WTC11 (cell line): Measurements from ENCODE around the gene FRMD6. TPM values are rescaled to one million over a fixed set of nuclear protein-coding genes. Genes with fewer than 3 reads are reported as not detected.

Source experiments
- ATAC-seq: fragments of 200-7000 bp; cut with Tn5 transposase; 2 replicates; pipeline ENCODE4 v1.10.0; 2021; ENCODE audit warnings: mild to moderate bottlenecking, moderate library complexity
- CTCF ChIA-PET: fragments of 300-600 bp; sonication (Branson Sonifier 250); formaldehyde crosslinking; loops from one replicate; lab custom pipeline; 2021; ENCODE audit warnings: antibody characterized with exemption; lab: Charles Lee
- POLR2A ChIA-PET: fragments of 350-600 bp; sonication (Branson Sonifier 250); formaldehyde crosslinking; loops from one replicate; lab custom pipeline; 2021; ENCODE audit warnings: antibody characterized with exemption; lab: Charles Lee
- DNase-seq: peaks from one replicate; pipeline ENCODE4 v3.0.0; 2021; ENCODE audit warnings: low spot score
- H3K27ac Mint-ChIP-seq: 2 replicates; pipeline ENCODE4 v1.8.0; 2021; ENCODE audit warnings: mixed read lengths
- H3K27me3 Mint-ChIP-seq: 2 replicates; pipeline ENCODE4 v1.8.0; 2021; ENCODE audit warnings: low read depth, mild to moderate bottlenecking, moderate library complexity, mixed read lengths
- H3K36me3 Mint-ChIP-seq: 2 replicates; pipeline ENCODE4 v1.8.0; 2021; ENCODE audit warnings: mixed read lengths
- H3K4me1 Mint-ChIP-seq: 2 replicates; pipeline ENCODE4 v1.8.0; 2022; ENCODE audit warnings: mixed read lengths
- H3K4me3 Mint-ChIP-seq: 2 replicates; pipeline ENCODE4 v1.8.0; 2021; ENCODE audit warnings: mild to moderate bottlenecking, moderate library complexity, mixed read lengths
- H3K9me3 Mint-ChIP-seq: 2 replicates; pipeline ENCODE4 v1.8.0; 2021; ENCODE audit warnings: mixed read lengths
- CBFB ChIP-seq: sonication (generic); formaldehyde crosslinking; IDR thresholded peaks from 2 replicates; pipeline ENCODE4 v1.8.1; 2022; ENCODE audit warnings: mild to moderate bottlenecking, low read depth, missing genetic modification reagents
- CDX4 ChIP-seq: fragments of 250-450 bp; sonication (Bioruptor Pico); IDR thresholded peaks from 2 replicates; pipeline ENCODE4 v1.9.0; 2021; ENCODE audit warnings: moderate library complexity, mild to moderate bottlenecking, inconsistent platforms, borderline replicate concordance
- E2F5 ChIP-seq: sonication (generic); formaldehyde crosslinking; IDR thresholded peaks from 2 replicates; pipeline ENCODE4 v1.8.1; 2022; ENCODE audit warnings: mild to moderate bottlenecking, moderate library complexity, missing genetic modification reagents
- FOXP4 ChIP-seq: sonication (generic); formaldehyde crosslinking; IDR thresholded peaks from 2 replicates; pipeline ENCODE4 v1.8.0; 2022; ENCODE audit warnings: mild to moderate bottlenecking, missing genetic modification reagents
- GABPB1 ChIP-seq: sonication (generic); formaldehyde crosslinking; IDR thresholded peaks from 2 replicates; pipeline ENCODE4 v1.8.1; 2023; ENCODE audit warnings: mild to moderate bottlenecking, missing genetic modification reagents
- HMGA2 ChIP-seq: fragments of 250-450 bp; sonication (Bioruptor Pico); IDR thresholded peaks from 2 replicates; pipeline ENCODE4 v1.4.0; 2021; ENCODE audit warnings: mild to moderate bottlenecking, moderate library complexity
- MAX ChIP-seq: sonication (generic); formaldehyde crosslinking; IDR thresholded peaks from 2 replicates; pipeline ENCODE4 v1.8.0; 2022; ENCODE audit warnings: mild to moderate bottlenecking, missing genetic modification reagents
- MYBL2 ChIP-seq: sonication (generic); formaldehyde crosslinking; IDR thresholded peaks from 2 replicates; pipeline ENCODE4 v1.8.1; 2023; ENCODE audit warnings: mild to moderate bottlenecking, moderate library complexity, missing genetic modification reagents
- NFYB ChIP-seq: sonication (generic); formaldehyde crosslinking; conservative IDR thresholded peaks from 2 replicates; pipeline ENCODE4 v1.8.0; 2022; ENCODE audit warnings: low read depth, missing genetic modification reagents
- PRDM15 ChIP-seq: sonication (generic); formaldehyde crosslinking; IDR thresholded peaks from 2 replicates; pipeline ENCODE4 v1.8.0; 2022; ENCODE audit warnings: missing genetic modification reagents
- RELA ChIP-seq: sonication (generic); formaldehyde crosslinking; IDR thresholded peaks from 2 replicates; pipeline ENCODE4 v1.8.1; 2022; ENCODE audit warnings: missing genetic modification reagents, mild to moderate bottlenecking, borderline replicate concordance
- SMAD4 ChIP-seq: sonication (generic); formaldehyde crosslinking; IDR thresholded peaks from 2 replicates; pipeline ENCODE4 v1.8.0; 2022; ENCODE audit warnings: mild to moderate bottlenecking, missing genetic modification reagents
- SOX15 ChIP-seq: fragments of 250-450 bp; sonication (Bioruptor Pico); IDR thresholded peaks from 2 replicates; pipeline ENCODE4 v1.9.0; 2021; ENCODE audit warnings: mild to moderate bottlenecking
- SP1 ChIP-seq: sonication (generic); formaldehyde crosslinking; conservative IDR thresholded peaks from 2 replicates; pipeline ENCODE4 v1.8.1; 2022; ENCODE audit warnings: missing genetic modification reagents
- TEAD4 ChIP-seq: sonication (generic); formaldehyde crosslinking; IDR thresholded peaks from 2 replicates; pipeline ENCODE4 v1.8.0; 2022; ENCODE audit warnings: mild to moderate bottlenecking, missing genetic modification reagents
- TP53 ChIP-seq: sonication (generic); formaldehyde crosslinking; IDR thresholded peaks from 2 replicates; pipeline ENCODE4 v1.8.1; 2023; ENCODE audit warnings: mild to moderate bottlenecking, missing genetic modification reagents
- ZNF232 ChIP-seq: sonication (generic); formaldehyde crosslinking; IDR thresholded peaks from 2 replicates; pipeline ENCODE4 v1.8.0; 2022; ENCODE audit warnings: mild to moderate bottlenecking, missing genetic modification reagents
- ZNF317 ChIP-seq: sonication (generic); formaldehyde crosslinking; IDR thresholded peaks from 2 replicates; pipeline ENCODE4 v1.8.1; 2023; ENCODE audit warnings: low read depth, mild to moderate bottlenecking, moderate library complexity, missing genetic modification reagents, borderline replicate concordance
- ZNF512 ChIP-seq: sonication (generic); formaldehyde crosslinking; IDR thresholded peaks from 2 replicates; pipeline ENCODE4 v1.8.1; 2022; ENCODE audit warnings: missing genetic modification reagents, borderline replicate concordance
- ZNF532 ChIP-seq: fragments of 250-450 bp; sonication (Bioruptor Pico); IDR thresholded peaks from 2 replicates; pipeline ENCODE4 v1.9.0; 2021; ENCODE audit warnings: mild to moderate bottlenecking, borderline replicate concordance
- total RNA-seq: library from RNA; stranded (reverse); gene quantifications from 3 replicates; pipeline ENCODE4 v1.2.3, GENCODE V29; 2021

FRMD6 gene
- total RNA-seq, 1 experiment from 2014 or later, result 21.8 TPM

- ATAC-seq (no peak), DNase-seq (no peak)
- Mint-ChIP-seq H3K36me3 (no peaks in the 10 kb centered on the region), H3K4me1 (peaks cover 2% of the 10 kb centered on the region; the same call in 1 of the 2 replicates), H3K9me3 (no peaks in the 10 kb centered on the region), H3K4me3 (no peak overlapping the region), H3K27me3 (no peaks in the 10 kb centered on the region), H3K27ac (no peak overlapping the region)
- ChIA-PET CTCF (interaction anchor here (0.6 kb wide), 1 partner anchor 134 kb away, joined by 3 read pairs; no protein-coding TSS in a partner anchor), POLR2A (no interaction called here)
- TF ChIP-seq ZNF317 (CRISPR knock-in tag) (no peak), ZNF512 (no peak), ZNF232 (CRISPR knock-in tag) (no peak), SMAD4 (CRISPR knock-in tag) (no peak), PRDM15 (no peak), SP1 (CRISPR knock-in tag) (no peak), RELA (CRISPR knock-in tag) (no peak), TEAD4 (no peak), NFYB (CRISPR knock-in tag) (no peak), CBFB (CRISPR knock-in tag) (no peak), SOX15 (CRISPR knock-in tag) (no peak), E2F5 (no peak), TP53 (CRISPR knock-in tag) (no peak)
Measured at GRCh38 chr14:51616724-51617409, 34.8 kb upstream of the FRMD6 start.

- DNase-seq (no peak), ATAC-seq (no peak)
- Mint-ChIP-seq H3K27ac (no peak overlapping the region), H3K9me3 (peaks cover 5% of the 10 kb centered on the region), H3K4me1 (peaks cover 2% of the 10 kb centered on the region; the same call in 1 of the 2 replicates), H3K36me3 (no peaks in the 10 kb centered on the region), H3K4me3 (no peak overlapping the region), H3K27me3 (no peaks in the 10 kb centered on the region)
- ChIA-PET POLR2A (no interaction called here), CTCF (no interaction called here)
- TF ChIP-seq MYBL2 (CRISPR knock-in tag) (no peak), MAX (CRISPR knock-in tag) (no peak), FOXP4 (CRISPR knock-in tag) (no peak), GABPB1 (CRISPR knock-in tag) (no peak), ZNF532 (CRISPR knock-in tag) (no peak), HMGA2 (CRISPR knock-in tag) (no peak), CDX4 (CRISPR knock-in tag) (no peak)
Measured at GRCh38 chr14:51619561-51619960, 32.1 kb upstream of the FRMD6 start.
